Ishikawa (cell line): ENCODE data around the gene MMP10.

Experiments
- CEBPB ChIP-seq: IDR thresholded peaks from 2 replicates; pipeline ENCODE4 v1.6.1; 2012
- CREB1 ChIP-seq: IDR thresholded peaks from 2 replicates; pipeline ENCODE4 v1.6.1; 2012; ENCODE audit warnings: low read depth
- EGR1 ChIP-seq: IDR thresholded peaks from 2 replicates; pipeline ENCODE4 v1.6.1; 2012
- EP300 ChIP-seq: IDR thresholded peaks from 2 replicates; pipeline ENCODE4 v1.6.1; 2012; ENCODE audit warnings: borderline replicate concordance
- FOXM1 ChIP-seq: IDR thresholded peaks from 2 replicates; pipeline ENCODE4 v1.6.1; 2012; ENCODE audit warnings: low read depth, borderline replicate concordance
- MAX ChIP-seq: IDR thresholded peaks from 2 replicates; pipeline ENCODE4 v1.6.1; 2012
- NFIC ChIP-seq: IDR thresholded peaks from 2 replicates; pipeline ENCODE4 v1.6.1; 2012
- RAD21 ChIP-seq: IDR thresholded peaks from 2 replicates; pipeline ENCODE4 v1.6.1; 2012; ENCODE audit warnings: low read depth
- TAF1 ChIP-seq: IDR thresholded peaks from 2 replicates; pipeline ENCODE4 v1.6.1; 2012; ENCODE audit warnings: low read depth, mild to moderate bottlenecking
- TCF12 ChIP-seq: IDR thresholded peaks from 2 replicates; pipeline ENCODE4 v1.6.1; 2012; ENCODE audit warnings: low read depth
- TEAD4 ChIP-seq: IDR thresholded peaks from 2 replicates; pipeline ENCODE4 v1.6.1; 2012
- USF1 ChIP-seq: IDR thresholded peaks from 2 replicates; pipeline ENCODE4 v1.6.1; 2012
- YY1 ChIP-seq: IDR thresholded peaks from 2 replicates; pipeline ENCODE4 v1.6.1; 2012; ENCODE audit warnings: low read depth
- ZBTB7A ChIP-seq: IDR thresholded peaks from 2 replicates; pipeline ENCODE4 v1.6.1; 2012; ENCODE audit warnings: low read depth
- TF ChIP-seq, protein P1 (sequence below): IDR thresholded peaks from 2 replicates; pipeline ENCODE4 v1.6.1; 2012; ENCODE audit warnings: low read depth, mild to moderate bottlenecking

MMP10 gene

GRCh38 chr11:102783720-102784119 is 3.3 kb upstream of the MMP10 start:
- no peak for TF ChIP-seq YY1
- no peak for TF ChIP-seq MAX
- no peak for TF ChIP-seq RAD21
- TF ChIP-seq USF1: no peak
- TF ChIP-seq, protein P1, sequence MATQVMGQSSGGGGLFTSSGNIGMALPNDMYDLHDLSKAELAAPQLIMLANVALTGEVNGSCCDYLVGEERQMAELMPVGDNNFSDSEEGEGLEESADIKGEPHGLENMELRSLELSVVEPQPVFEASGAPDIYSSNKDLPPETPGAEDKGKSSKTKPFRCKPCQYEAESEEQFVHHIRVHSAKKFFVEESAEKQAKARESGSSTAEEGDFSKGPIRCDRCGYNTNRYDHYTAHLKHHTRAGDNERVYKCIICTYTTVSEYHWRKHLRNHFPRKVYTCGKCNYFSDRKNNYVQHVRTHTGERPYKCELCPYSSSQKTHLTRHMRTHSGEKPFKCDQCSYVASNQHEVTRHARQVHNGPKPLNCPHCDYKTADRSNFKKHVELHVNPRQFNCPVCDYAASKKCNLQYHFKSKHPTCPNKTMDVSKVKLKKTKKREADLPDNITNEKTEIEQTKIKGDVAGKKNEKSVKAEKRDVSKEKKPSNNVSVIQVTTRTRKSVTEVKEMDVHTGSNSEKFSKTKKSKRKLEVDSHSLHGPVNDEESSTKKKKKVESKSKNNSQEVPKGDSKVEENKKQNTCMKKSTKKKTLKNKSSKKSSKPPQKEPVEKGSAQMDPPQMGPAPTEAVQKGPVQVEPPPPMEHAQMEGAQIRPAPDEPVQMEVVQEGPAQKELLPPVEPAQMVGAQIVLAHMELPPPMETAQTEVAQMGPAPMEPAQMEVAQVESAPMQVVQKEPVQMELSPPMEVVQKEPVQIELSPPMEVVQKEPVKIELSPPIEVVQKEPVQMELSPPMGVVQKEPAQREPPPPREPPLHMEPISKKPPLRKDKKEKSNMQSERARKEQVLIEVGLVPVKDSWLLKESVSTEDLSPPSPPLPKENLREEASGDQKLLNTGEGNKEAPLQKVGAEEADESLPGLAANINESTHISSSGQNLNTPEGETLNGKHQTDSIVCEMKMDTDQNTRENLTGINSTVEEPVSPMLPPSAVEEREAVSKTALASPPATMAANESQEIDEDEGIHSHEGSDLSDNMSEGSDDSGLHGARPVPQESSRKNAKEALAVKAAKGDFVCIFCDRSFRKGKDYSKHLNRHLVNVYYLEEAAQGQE: no peak
- no peak for TF ChIP-seq TEAD4
- TF ChIP-seq CEBPB: no peak
- no peak for TF ChIP-seq TCF12
- no peak for TF ChIP-seq FOXM1

DNA sequence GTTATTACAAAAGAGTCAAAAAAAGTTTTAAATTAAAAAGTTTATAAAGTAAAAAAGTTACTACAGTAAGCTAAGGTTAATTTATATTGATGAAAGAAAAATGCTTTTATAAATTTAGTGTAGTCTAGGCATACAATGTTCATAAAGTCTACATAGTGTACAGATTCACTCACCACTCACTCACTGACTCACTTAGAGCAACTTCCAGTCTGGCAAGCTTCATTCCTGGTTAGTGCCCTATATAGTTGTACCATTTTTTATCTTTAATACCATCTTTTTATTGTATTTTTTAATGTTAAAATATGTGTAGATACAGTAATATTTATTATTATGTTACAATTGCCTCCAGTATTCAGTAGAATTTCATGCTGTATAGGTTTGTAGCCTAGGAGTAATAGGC is 2.6 kb upstream of the MMP10 start:
- TF ChIP-seq CEBPB: no peak
- TF ChIP-seq YY1: no peak
- TF ChIP-seq EGR1: no peak
- TF ChIP-seq TAF1: no peak
- no peak for TF ChIP-seq NFIC
- no peak for TF ChIP-seq TCF12

- no peak for TF ChIP-seq EP300
- no peak for TF ChIP-seq FOXM1
- TF ChIP-seq ZBTB7A: no peak
- TF ChIP-seq NFIC: no peak
- TF ChIP-seq TAF1: no peak
- no peak for TF ChIP-seq MAX
- TF ChIP-seq EGR1: no peak
- no peak for TF ChIP-seq CEBPB
- TF ChIP-seq USF1: no peak
- TF ChIP-seq CREB1: no peak
- no peak for TF ChIP-seq TCF12
- no peak for TF ChIP-seq TEAD4
- TF ChIP-seq, protein P1: no peak
- no peak for TF ChIP-seq YY1
- no peak for TF ChIP-seq RAD21
These were observed 1.2 kb upstream of the MMP10 start for GRCh38 chr11:102781676-102782075.

DNA sequence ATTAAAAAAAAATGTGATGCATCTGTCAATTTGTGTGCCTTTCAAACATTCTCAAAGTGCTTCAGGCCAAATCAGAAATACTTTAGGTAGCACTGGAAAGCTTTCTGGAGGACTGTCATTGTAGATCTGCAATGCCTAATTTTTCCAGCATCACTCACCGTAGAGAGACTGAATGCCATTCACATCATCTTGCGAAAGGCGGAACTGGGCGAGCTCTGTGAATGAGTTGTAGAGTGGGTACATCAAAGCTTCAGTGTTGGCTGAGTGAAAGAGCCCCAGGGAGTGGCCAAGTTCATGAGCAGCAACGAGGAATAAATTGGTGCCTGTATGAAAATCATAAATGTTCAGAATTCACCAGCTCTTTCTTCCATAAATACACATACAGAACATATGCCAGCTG is 4.0 kb downstream of the MMP10 start:
- TF ChIP-seq EP300 (no peak), TCF12 (no peak), EGR1 (no peak), ZBTB7A (no peak), TEAD4 (no peak), USF1 (no peak), CREB1 (no peak), NFIC (no peak), RAD21 (no peak), FOXM1 (no peak), YY1 (no peak), TAF1 (no peak), CEBPB (no peak), MAX (no peak)
- TF ChIP-seq, protein P1: no peak
